ENCODE results near the gene MYLIP.

Gene MYLIP

GRCh38 chr6:16163535-16164300 is 34.8 kb downstream of the MYLIP start:
- no peak for TF ChIP-seq GATA2 (IDR thresholded peaks at IDR 0.05; ENCODE audit: low read depth, low read length)
- no peak for TF ChIP-seq GATA3 (IDR thresholded peaks at IDR 0.05; ENCODE audit: low read depth, low read length)

- no peak for TF ChIP-seq GATA3 (IDR thresholded peaks at IDR 0.05; ENCODE audit: low read depth, low read length)
- TF ChIP-seq GATA2 (IDR thresholded peaks at IDR 0.05; ENCODE audit: low read depth, low read length), result no peak
These were observed 36.8 kb downstream of the MYLIP start for GRCh38 chr6:16165641-16166040.

GRCh38 chr6:16166871-16167608 is 38.2 kb downstream of the MYLIP start:
- TF ChIP-seq GATA2 (IDR thresholded peaks at IDR 0.05; ENCODE audit: low read depth, low read length), result no peak
- TF ChIP-seq GATA3 (IDR thresholded peaks at IDR 0.05; ENCODE audit: low read depth, low read length), result no peak

GRCh38 chr6:16168121-16168520 is 39.2 kb downstream of the MYLIP start:
- no peak for TF ChIP-seq GATA3 (IDR thresholded peaks at IDR 0.05; ENCODE audit: low read depth, low read length)
- TF ChIP-seq GATA2 (IDR thresholded peaks at IDR 0.05; ENCODE audit: low read depth, low read length), result no peak

GRCh38 chr6:16168858-16169257 is 40.0 kb downstream of the MYLIP start:
- TF ChIP-seq GATA2 (IDR thresholded peaks at IDR 0.05; ENCODE audit: low read depth, low read length) (no peak), GATA3 (IDR thresholded peaks at IDR 0.05; ENCODE audit: low read depth, low read length) (no peak)

GRCh38 chr6:16171400-16171799 is 42.5 kb downstream of the MYLIP start:
- TF ChIP-seq GATA3 (IDR thresholded peaks at IDR 0.05; ENCODE audit: low read depth, low read length) (0 out of 2 replicates have a peak, but pooled peaks have one; percentile 33), GATA2 (IDR thresholded peaks at IDR 0.05; ENCODE audit: low read depth, low read length) (peak; percentile 54)

- no peak for TF ChIP-seq GATA3 (IDR thresholded peaks at IDR 0.05; ENCODE audit: low read depth, low read length)
- no peak for TF ChIP-seq GATA2 (IDR thresholded peaks at IDR 0.05; ENCODE audit: low read depth, low read length)
These were observed 44.5 kb downstream of the MYLIP start for GRCh38 chr6:16173167-16173940.

- TF ChIP-seq GATA2 (IDR thresholded peaks at IDR 0.05; ENCODE audit: low read depth, low read length), result no peak
- TF ChIP-seq GATA3 (IDR thresholded peaks at IDR 0.05; ENCODE audit: low read depth, low read length), result no peak
These were observed 45.7 kb downstream of the MYLIP start for GRCh38 chr6:16174416-16175078.

GRCh38 chr6:16177881-16178280 is 49.0 kb downstream of the MYLIP start:
- TF ChIP-seq GATA2 (IDR thresholded peaks at IDR 0.05; ENCODE audit: low read depth, low read length) (no peak), GATA3 (IDR thresholded peaks at IDR 0.05; ENCODE audit: low read depth, low read length) (no peak)

GRCh38 chr6:16178351-16178750 is 49.5 kb downstream of the MYLIP start:
- TF ChIP-seq GATA2 (IDR thresholded peaks at IDR 0.05; ENCODE audit: low read depth, low read length) (no peak), GATA3 (IDR thresholded peaks at IDR 0.05; ENCODE audit: low read depth, low read length) (no peak)

- TF ChIP-seq GATA2 (IDR thresholded peaks at IDR 0.05; ENCODE audit: low read depth, low read length) (no peak), GATA3 (IDR thresholded peaks at IDR 0.05; ENCODE audit: low read depth, low read length) (no peak)
These were observed 50.2 kb downstream of the MYLIP start for GRCh38 chr6:16179063-16179462.

- no peak for TF ChIP-seq GATA2 (IDR thresholded peaks at IDR 0.05; ENCODE audit: low read depth, low read length)
- no peak for TF ChIP-seq GATA3 (IDR thresholded peaks at IDR 0.05; ENCODE audit: low read depth, low read length)
These were observed 51.1 kb downstream of the MYLIP start for GRCh38 chr6:16179970-16180431.

GRCh38 chr6:16180696-16181438 is 52.0 kb downstream of the MYLIP start:
- no peak for TF ChIP-seq GATA2 (IDR thresholded peaks at IDR 0.05; ENCODE audit: low read depth, low read length)
- no peak for TF ChIP-seq GATA3 (IDR thresholded peaks at IDR 0.05; ENCODE audit: low read depth, low read length)

Data from SH-SY5Y (cell line).